GM19324 (cell line): ENCODE results near the gene ADCY3.
A peak's percentile ranks its signal among the peaks of the same experiment; 100 is the strongest.
"Not testable (repeated sequence)": the region's sequence is repeated elsewhere in the genome, so short reads cannot be mapped to it uniquely, and the experiment has no call there.

Experiments
- ATAC-seq: cut with Tn5 transposase; IDR thresholded peaks from one replicate; pipeline ENCODE4 v1.9.1; 2021; ENCODE audit warnings: mild to moderate bottlenecking, moderate library complexity; ENCODE audit not compliant: unreplicated experiment, low FRiP score

Gene ADCY3

GRCh38 chr2:24820598-24821432, 99.2 kb downstream of the ADCY3 start:
- ATAC-seq: no peak

DNA sequence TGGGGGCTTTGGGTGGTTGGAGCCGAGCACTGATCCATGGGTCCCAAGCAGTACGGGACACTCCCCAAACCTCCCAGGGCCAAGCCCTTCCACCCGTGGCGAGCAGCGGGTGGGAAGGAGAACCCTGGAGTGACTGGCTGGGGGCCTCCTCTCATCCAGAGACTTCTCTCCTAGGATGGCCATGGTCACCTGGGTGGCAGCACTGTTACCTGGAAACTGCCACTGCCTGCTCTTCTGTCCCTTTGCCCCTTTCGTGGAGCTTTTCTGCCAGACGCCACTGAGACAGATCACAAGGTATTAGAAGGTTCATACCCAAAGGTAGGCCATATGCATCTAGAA, 99.9 kb downstream of the ADCY3 start:
- ATAC-seq: no peak

DNA sequence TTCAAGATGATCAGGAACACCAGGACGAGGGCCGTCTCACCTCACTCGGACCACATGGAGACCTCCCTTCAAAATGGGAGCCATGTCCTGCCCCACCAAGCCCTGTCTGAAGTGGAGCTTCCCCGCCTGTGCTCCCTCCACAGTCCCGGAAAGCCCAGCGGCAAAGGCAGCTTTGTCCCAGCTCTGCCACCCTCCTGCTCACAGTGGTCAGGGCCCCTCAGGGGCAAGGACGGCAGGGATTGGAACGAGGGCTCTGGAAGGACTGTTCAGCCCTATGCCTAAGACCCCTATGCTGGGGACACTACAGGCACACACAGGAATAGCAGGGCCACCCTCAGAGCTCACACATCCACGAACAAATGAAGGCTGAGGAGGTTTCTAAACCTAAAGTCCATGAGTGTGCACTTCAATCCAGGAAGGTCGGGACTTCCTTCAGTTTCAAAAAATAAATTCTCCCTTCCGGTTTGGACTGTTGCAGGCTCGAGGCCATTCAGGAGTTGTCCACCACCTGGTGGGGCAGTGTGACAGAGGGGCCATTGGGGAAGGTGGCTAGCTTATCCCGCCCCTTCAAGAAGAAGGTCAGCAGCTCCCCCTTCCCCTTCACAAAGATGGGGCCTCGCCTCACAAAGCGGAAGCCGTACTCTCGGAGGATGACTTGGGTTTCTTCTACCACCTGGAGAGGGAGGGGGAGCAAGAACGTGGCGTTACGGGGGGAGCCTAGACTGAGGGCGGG, 100.4 kb downstream of the ADCY3 start:
- ATAC-seq: no peak

GRCh38 chr2:24818721-24819167, 101.3 kb downstream of the ADCY3 start:
- ATAC-seq: no peak

DNA sequence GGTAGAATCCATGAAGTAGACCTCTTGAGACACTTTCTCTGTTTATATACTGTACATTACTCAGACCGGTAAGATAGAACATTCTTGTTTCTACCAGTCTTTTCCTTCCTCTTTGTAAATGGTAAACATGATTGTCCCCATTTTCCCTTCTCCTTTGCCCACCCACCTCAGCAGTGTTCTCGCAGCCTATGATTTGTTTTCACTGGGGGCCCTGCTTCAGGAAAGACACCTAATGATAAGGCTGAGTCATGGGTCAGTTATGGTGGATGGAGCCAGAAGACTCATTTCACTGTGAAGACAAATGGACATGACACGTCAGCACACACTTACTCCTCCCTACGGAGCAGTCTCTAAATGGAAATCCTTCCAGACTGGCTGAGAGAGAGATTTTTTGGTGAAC, 103.2 kb downstream of the ADCY3 start:
- no peak for ATAC-seq

DNA sequence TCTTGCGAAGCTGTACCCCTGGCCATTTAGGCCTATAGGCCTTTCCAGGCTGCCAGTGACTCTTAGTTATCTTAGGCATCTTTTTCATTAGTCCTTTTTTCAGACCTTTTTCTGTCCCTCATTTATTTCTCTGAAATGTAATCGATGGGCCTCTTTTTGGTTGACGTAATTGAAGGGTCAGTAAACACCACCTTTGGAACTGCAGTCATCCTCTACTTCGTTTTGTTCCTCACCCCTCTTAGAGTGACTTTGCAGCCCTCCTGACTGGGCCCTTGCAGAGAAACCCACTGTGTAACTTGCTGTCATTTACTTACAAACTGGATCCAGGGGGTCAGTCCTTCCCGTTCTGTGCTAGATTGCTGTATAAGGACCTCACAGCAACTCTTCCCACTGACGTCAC, 103.6 kb downstream of the ADCY3 start:
- ATAC-seq: no peak

DNA sequence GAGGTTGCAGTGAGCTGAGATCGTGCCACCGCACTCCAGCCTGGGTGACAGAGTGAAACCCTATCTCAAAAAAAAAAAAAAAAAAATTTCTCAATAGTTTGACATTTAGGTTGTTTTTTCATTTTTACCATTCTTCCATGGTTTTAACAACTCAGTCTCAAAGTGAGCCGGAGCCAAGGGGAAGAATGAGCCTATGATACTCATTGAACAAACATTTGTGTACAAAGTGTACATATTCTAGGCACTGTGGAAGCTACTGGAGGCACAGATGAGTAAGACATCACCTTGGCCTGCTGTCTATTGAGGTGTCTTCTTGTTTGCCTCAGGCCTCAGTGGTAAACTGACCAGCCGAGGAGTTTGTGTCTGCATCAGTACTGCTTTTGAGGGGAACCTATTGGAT, 104.9 kb downstream of the ADCY3 start:
- ATAC-seq: no peak

GRCh38 chr2:24814516-24814915, 105.5 kb downstream of the ADCY3 start:
- ATAC-seq: no peak

DNA sequence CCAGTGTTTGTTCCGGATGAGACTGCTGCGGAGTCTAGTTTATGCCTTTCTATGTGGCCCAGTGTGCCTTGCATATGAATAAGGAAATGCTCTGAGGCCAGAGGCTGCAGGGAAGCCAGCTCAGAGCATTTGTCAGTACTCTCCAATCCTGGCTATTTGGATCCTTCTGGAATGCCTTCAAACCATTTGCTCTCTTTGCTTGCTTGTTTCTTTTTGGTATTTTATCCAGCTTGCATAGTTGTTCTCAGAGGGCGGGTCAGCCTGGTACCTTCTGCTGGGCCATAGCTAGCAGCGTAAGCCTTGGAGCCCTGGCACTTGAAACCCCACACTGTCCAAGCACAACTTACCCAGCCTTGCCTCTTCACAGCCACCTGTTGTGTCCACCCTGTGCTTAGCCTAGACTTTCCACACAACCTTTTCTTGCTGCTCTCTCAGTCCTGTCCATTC, 106.3 kb downstream of the ADCY3 start:
- no peak for ATAC-seq

- no peak for ATAC-seq
These were observed 110.6 kb downstream of the ADCY3 start for GRCh38 chr2:24809316-24810007.

GRCh38 chr2:24806661-24807036, 113.4 kb downstream of the ADCY3 start:
- ATAC-seq: no peak

GRCh38 chr2:24805811-24806660, 114.0 kb downstream of the ADCY3 start:
- not testable (repeated sequence) for ATAC-seq

DNA sequence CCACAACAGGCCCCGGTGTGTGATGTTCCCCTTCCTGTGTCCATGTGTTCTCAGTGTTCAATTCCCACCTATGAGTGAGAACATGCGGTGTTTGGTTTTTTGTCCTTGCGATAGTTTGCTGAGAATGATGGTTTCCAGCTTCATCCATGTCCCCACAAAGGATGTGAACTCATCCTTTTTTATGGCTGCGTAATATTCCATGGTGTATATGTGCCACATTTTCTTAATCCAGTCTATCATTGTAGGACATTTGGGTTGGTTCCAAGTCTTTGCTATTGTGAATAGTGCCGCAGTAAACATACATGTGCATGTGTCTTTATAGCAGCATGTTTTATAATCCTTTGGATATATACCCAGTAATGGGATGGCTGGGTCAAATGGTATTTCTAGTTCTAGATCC, 119.5 kb downstream of the ADCY3 start:
- ATAC-seq: not testable (repeated sequence)

DNA sequence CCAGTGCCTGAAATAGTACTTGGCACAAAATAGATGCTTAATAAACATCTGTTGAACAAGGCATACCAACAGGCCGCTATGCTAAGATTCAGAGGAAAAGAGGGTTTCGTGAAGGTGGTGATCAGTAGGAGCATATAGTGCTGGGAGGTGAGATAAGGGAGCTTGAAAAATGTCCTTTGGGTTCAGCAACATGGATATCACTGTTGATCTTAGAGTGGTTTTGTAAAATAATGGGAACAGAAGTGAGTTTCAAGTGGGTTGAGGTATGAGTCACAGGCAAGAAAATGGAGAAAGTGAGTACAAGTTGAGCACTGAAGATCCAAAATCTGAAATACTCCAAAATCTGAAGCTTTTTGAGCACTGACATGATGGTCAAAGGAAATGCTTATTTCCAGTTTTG, 122.4 kb downstream of the ADCY3 start:
- ATAC-seq: no peak

- no peak for ATAC-seq
These were observed 126.1 kb downstream of the ADCY3 start for GRCh38 chr2:24793761-24794435.

DNA sequence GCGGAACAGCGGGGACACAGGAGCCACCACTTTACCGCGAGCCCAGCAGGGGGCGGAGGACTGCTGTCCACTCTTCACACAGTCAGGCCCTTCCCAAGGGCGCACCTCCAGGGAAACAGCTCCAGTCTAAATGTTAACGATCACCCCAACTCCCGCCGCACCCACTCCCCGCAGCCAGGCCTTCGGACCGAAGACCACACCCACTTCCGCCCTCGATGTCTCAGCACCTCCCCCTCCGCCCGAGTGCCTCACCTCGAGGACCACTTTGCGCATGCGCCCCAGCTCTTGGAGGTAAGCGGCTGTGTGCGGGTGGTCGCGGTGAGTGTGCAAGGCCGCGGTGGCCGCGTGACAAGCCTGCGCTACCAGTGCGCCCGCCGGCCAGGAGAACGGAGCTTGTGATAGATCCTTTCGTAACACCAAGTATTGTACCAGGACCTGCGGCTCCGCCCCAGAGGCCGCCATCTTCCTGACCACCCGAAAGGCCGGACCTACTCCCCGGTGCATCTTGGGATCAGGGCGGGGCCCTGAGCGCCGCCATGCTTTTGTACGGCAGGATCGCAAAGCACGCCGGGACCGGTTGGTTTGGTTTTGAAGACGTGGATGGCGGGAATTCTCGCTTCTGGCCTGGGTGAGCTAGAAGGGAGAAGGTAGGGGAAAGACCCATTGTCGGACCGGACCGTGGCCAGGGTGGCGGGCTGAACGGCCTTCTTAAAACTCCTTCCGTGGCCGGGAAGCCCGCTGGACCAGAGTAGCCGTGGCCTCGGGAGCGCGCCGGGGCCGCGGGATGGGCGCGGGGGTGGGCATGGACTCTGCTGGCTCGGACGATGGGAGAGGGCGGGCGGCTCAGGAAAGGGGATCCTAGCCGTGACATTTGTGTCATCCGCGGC, 126.9 kb downstream of the ADCY3 start, which contains the start of the genes CENPO and PTRHD1:
Gene CENPO, plus strand, starts transcription at position 552 of the 887 bp plus-strand sequence. CDS start 495 bp downstream, outside the sequence.
Gene PTRHD1, minus strand, starts transcription at position 518 of the 887 bp plus-strand sequence. Its CDS starts 14 bp downstream, at position 504.
- ATAC-seq: peak; percentile 97

DNA sequence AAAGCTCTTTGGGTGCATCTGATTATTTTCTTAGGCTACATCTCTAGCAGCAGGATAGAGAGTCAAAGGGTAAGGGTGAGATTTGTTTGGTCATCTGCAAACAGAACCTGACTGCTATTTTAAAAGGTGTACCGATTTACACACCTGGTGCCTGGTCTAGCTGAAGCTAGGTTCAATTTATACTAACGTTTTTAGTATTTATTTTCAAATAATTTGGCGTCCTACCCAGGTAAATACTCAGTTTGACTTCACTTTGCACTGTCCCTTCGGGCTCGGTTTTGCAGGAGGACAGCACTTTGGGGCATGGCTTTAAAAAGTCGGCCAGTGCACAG, 127.5 kb downstream of the ADCY3 start:
- ATAC-seq: no peak

GRCh38 chr2:24791452-24791851, 128.6 kb downstream of the ADCY3 start:
- ATAC-seq: no peak

- ATAC-seq: no peak
These were observed 131.2 kb downstream of the ADCY3 start for GRCh38 chr2:24788816-24789215.
